Tibial nerve (tissue), 4 donors: ENCODE results near the gene HAP1. TPM values are rescaled to one million over a fixed set of nuclear protein-coding genes. Genes with fewer than 3 reads are reported as not detected.

ENCODE experiments used
- DNase-seq, 2 donors: peaks; one replicate each; pipeline ENCODE4 v3.0.0-alpha.2; 2019; ENCODE audit warnings: low spot score in 2 of 2
- H3K27ac ChIP-seq, 4 donors: fragments of 200-600 bp; sonication (generic) in 3 of 4; one replicate each; pipeline ENCODE4 v1.5.1; 2017 to 2019; ENCODE audit warnings: mild to moderate bottlenecking in 1 of 4
- H3K27me3 ChIP-seq, 2 donors: fragments of 200-600 bp; sonication (generic) in 1 of 2; one replicate each; pipeline versions ENCODE4 v1.5.1 to v1.6.0; 2017 to 2019
- H3K36me3 ChIP-seq, 3 donors: fragments of 200-600 bp; sonication (generic); one replicate each; pipeline ENCODE4 v1.5.1; 2018 to 2019
- H3K4me1 ChIP-seq, 4 donors: fragments of 200-600 bp; sonication (generic) in 3 of 4; one replicate each; pipeline ENCODE4 v1.5.1; 2017 to 2019
- H3K4me3 ChIP-seq, 4 donors: fragments of 200-600 bp; sonication (generic) in 3 of 4; one replicate each; pipeline ENCODE4 v1.5.1; 2017 to 2019; ENCODE audit warnings: mild to moderate bottlenecking in 1 of 4, moderate library complexity in 1 of 4
- H3K9me3 ChIP-seq, 4 donors: fragments of 200-600 bp; sonication (generic) in 3 of 4; one replicate each; pipeline ENCODE4 v1.5.1; 2017 to 2019
- EP300 ChIP-seq, 2 donors: sonication (generic); formaldehyde crosslinking; IDR thresholded peaks; one replicate each; pipeline ENCODE4 v1.6.1; 2017; ENCODE audit warnings: antibody characterized with exemption in 2 of 2, mild to moderate bottlenecking in 1 of 2
- POLR2A ChIP-seq, 2 donors: fragments of 450-650 bp; IDR thresholded peaks; one replicate each; pipeline ENCODE4 v1.6.1; 2017; ENCODE audit warnings: antibody characterized with exemption in 2 of 2, mild to moderate bottlenecking in 2 of 2, moderate library complexity in 2 of 2
- WGBS, 2 donors: methylation state at CpG; one replicate each; pipeline ENCODE4 v1.1.5; 2018; 5-methylcytosine and 5-hydroxymethylcytosine counted together
- total RNA-seq, 4 donors: library from RNA; depleted of rRNA; stranded (reverse); fragments of >200 nt; gene quantifications; one replicate each; pipeline ENCODE4 v1.1.0, GENCODE V29; 2016
- TF ChIP-seq, protein P1 (sequence below), 5 experiments: fragments of 200-600 bp in 3 of 5; fragments of 450-650 bp in 2 of 5; sonication (generic) in 3 of 5; IDR thresholded peaks; one replicate each; pipeline ENCODE4 v1.5.1; 2016 to 2019; ENCODE audit warnings: antibody characterized with exemption in 5 of 5, mild to moderate bottlenecking in 3 of 5, moderate library complexity in 2 of 5

HAP1 gene
- total RNA-seq, 4 donors from 2014 or later: 0.98 to 1.8 TPM; not detected in 2

DNA sequence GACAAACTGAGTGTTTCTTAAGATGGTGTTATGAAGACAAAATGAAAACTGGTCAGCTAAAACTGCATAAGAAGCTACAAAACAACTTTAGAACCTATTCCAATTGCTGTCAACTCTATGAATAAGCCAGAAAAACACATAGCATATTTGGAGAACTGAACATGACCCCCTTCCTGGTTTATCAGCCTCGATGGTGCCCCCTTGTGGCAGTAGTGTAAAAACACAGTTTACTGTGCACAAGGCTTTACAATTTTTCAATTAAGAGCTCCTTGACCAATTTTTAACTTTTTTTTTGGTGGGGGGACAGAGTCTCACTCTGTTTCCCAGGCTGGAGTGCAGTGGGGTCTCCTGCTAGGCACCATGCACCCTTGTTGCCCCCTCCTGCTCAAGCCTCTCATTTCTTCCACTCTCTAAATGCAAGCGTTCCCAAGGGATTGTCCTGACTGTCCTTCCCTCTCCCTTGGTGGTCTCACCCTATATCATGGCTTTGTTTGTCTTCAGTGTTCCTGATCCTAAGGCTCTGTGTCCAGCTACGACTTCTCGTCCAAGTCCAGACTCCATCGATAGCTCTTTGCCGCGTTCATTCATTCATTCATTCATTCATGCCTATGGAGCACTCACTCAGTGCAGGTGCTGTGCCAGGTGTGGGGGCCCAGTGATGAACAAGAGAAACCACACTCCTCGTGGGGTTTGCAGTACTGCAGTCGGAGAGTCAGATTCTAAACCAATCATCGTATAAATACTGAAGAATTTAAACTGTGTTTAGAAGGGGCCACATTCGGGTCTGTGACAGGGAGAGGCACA lies 38.3 kb downstream of the HAP1 start:
- H3K36me3 ChIP-seq: peaks cover 6 to 45% (median 26%) of the 10 kb centered on the region in 3 donors
- no peak for TF ChIP-seq EP300 (IDR thresholded peaks at IDR 0.05)
- TF ChIP-seq, protein P1, sequence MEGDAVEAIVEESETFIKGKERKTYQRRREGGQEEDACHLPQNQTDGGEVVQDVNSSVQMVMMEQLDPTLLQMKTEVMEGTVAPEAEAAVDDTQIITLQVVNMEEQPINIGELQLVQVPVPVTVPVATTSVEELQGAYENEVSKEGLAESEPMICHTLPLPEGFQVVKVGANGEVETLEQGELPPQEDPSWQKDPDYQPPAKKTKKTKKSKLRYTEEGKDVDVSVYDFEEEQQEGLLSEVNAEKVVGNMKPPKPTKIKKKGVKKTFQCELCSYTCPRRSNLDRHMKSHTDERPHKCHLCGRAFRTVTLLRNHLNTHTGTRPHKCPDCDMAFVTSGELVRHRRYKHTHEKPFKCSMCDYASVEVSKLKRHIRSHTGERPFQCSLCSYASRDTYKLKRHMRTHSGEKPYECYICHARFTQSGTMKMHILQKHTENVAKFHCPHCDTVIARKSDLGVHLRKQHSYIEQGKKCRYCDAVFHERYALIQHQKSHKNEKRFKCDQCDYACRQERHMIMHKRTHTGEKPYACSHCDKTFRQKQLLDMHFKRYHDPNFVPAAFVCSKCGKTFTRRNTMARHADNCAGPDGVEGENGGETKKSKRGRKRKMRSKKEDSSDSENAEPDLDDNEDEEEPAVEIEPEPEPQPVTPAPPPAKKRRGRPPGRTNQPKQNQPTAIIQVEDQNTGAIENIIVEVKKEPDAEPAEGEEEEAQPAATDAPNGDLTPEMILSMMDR (IDR thresholded peaks at IDR 0.05): peak; percentile 65 to 85 (median 78)
- no peak for TF ChIP-seq POLR2A (IDR thresholded peaks at IDR 0.05)
- no peaks in the 10 kb centered on the region for H3K9me3 ChIP-seq
- no peak for DNase-seq
- H3K27ac ChIP-seq: peak overlapping the region in 3 of 4 donors; percentile 33 to 72 (median 67)
- H3K4me3 ChIP-seq: no peak overlapping the region
- H3K27me3 ChIP-seq: no peaks in the 10 kb centered on the region
- H3K4me1 ChIP-seq: peaks cover 0 to 45% (median 23%) of the 10 kb centered on the region in 4 donors
- 49 to 52% methylated on average over 11 of the region's 11 CpGs for WGBS, 2 donors

DNA sequence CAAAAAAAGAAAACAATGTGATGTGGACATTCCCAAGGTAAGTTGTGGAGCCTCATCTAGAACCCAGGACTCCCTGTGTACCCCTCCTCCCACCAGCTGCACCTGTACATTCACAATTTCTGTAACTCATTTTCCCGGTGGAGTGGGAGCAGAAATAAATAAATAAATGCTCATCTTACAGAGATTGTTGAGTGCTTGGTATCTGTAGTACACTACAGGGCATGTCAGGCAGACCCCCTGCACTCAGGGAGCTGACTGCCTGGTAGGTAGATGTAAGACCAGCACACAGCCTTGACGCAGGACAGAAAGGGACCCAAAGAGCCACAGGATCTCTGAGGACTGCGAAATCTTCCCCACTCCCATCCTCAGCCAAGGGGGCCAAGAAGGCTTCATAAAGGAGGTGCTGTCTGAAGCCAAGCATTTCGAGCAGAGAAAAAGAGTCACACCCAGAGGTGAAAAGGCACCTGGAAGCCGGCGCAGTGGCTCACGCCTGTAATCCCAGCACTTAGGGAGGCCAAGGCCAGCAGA lies 39.2 kb downstream of the HAP1 start:
- H3K4me1 ChIP-seq: peaks cover 0 to 54% (median 33%) of the 10 kb centered on the region in 4 donors
- peak overlapping the region in 2 of 4 donors; percentile 67 to 69 for H3K27ac ChIP-seq
- H3K4me3 ChIP-seq: no peak overlapping the region
- 82 to 85% methylated on average over 7 of the region's 7 CpGs for WGBS, 2 donors
- H3K27me3 ChIP-seq: no peaks in the 10 kb centered on the region
- H3K9me3 ChIP-seq: no peaks in the 10 kb centered on the region
- TF ChIP-seq, protein P1 (IDR thresholded peaks at IDR 0.05): no peak
- TF ChIP-seq POLR2A (IDR thresholded peaks at IDR 0.05): no peak
- TF ChIP-seq EP300 (IDR thresholded peaks at IDR 0.05): no peak
- no peak for DNase-seq
- peaks cover 7 to 54% (median 36%) of the 10 kb centered on the region in 3 donors for H3K36me3 ChIP-seq

DNA sequence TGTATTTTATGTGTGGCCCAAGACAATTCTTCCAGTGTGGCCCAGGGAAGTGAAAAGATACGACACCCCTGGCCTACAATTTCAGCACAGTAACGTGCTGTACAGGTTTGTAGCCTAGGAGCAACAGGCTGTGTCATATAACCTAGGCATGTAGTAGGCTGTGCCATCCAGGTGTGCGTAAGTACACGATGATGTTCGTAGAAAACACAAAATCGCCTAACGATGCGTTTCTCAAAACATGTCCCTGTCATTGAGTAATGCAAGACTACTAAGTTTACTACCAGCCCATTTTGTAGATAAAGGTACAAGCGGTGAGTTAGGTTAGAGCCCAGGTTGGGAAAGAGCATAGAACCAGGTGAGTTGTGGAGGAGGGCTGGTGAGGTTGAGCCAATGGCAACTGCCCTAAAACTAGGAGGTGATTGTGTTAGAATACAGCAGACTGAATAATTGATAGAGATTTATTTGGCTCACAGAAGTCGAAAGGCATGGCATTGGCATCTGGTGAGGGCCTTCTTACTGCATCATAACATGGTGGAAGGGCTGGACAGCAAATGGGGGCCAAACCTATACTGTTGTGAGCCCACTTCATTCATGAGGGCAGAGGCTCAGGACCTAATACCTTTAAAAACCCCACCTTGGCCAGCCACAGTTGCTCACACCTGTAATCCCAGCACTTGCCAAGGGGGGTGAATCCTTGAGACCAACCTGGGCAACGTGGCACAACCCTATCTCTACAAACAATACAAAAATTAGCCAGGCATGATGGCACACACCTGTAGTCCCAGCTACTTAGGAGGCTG lies 41.5 kb downstream of the HAP1 start:
- Histone ChIP-seq H3K27me3 (no peaks in the 10 kb centered on the region), H3K4me1 (peaks cover 0 to 60% (median 36%) of the 10 kb centered on the region in 4 donors), H3K9me3 (no peaks in the 10 kb centered on the region), H3K27ac (peak overlapping the region in 2 of 4 donors; percentile 1 to 32), H3K36me3 (peaks cover 11 to 61% (median 44%) of the 10 kb centered on the region in 3 donors), H3K4me3 (no peak overlapping the region)
- no peak for DNase-seq
- no peak for TF ChIP-seq POLR2A (IDR thresholded peaks at IDR 0.05)
- TF ChIP-seq, protein P1 (IDR thresholded peaks at IDR 0.05): no peak
- TF ChIP-seq EP300 (IDR thresholded peaks at IDR 0.05): no peak
- WGBS, 2 donors: 86 to 89% methylated on average over 11 of the region's 11 CpGs

DNA sequence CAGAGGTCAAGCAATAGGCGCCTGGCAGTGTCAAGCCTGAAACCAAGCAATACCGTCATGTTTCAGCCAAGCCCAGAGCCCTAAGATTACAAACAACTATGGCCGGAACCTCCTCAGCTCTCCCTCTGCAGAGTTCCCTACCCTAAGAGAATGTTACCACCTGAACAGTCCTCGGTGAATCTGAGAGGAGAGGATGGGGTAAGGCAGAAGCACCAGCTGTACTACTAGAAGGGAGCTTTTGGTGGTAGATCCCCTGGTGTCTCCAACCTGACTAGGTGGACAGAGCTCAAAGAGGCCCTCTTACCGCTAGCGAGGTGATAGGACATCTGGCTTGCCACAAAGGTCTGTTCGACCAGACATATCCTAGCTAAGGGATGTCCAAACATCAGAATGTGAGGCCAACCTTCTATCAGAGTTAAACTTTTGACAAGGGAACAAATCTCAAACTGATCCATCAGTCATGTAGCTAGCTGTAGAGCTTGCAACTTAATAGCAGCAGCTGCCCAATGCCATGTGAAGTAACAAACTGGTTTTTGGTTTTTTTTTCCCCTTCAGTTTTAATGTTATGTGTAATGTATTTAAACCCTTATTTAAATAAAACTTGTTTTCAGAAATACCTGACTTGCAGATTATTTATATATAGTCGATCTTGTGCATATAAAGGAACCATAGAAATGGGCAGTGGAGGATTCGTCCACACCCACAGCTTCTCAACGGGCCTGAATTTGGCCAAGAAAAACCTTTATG lies 43.2 kb downstream of the HAP1 start:
- no peak for DNase-seq
- Histone ChIP-seq H3K4me3 (peak overlapping the region in 2 of 4 donors; percentile 61 to 81), H3K27me3 (no peaks in the 10 kb centered on the region), H3K36me3 (peaks cover 11 to 61% (median 44%) of the 10 kb centered on the region in 3 donors), H3K9me3 (no peaks in the 10 kb centered on the region), H3K27ac (peak overlapping the region in 2 of 4 donors; percentile 41 to 100), H3K4me1 (peaks cover 0 to 50% (median 25%) of the 10 kb centered on the region in 4 donors)
- TF ChIP-seq POLR2A (IDR thresholded peaks at IDR 0.05): no peak
- WGBS, 2 donors: 67 to 71% methylated on average over 10 of the region's 10 CpGs

DNA sequence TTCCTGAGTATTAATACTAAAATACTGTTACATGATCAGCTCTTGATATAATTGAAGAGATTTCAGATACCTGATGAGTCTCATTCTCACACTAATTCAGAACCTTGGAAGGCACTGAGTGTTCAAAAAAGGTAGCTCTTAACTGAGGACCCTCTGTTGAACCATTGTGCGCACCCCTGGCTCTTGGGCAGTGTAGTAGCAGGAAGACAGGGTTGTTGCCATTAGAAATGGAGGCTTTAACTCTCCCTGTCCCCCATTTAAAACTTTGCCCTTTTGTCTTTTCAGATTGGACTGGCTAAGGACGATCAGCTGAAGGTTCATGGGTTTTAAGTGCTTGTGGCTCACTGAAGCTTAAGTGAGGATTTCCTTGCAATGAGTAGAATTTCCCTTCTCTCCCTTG lies 43.9 kb downstream of the HAP1 start:
- H3K4me1 ChIP-seq: peaks cover 0 to 43% (median 21%) of the 10 kb centered on the region in 4 donors
- DNase-seq: no peak
- TF ChIP-seq, protein P1 (IDR thresholded peaks at IDR 0.05): no peak
- TF ChIP-seq POLR2A (IDR thresholded peaks at IDR 0.05) (no peak), EP300 (IDR thresholded peaks at IDR 0.05) (no peak)
- 66 to 70% methylated on average over 2 of the region's 2 CpGs for WGBS, 2 donors
- H3K27me3 ChIP-seq: no peaks in the 10 kb centered on the region
- H3K4me3 ChIP-seq: peak overlapping the region in 3 of 4 donors; percentile 61 to 95 (median 81)
- H3K9me3 ChIP-seq: no peaks in the 10 kb centered on the region
- peaks cover 11 to 60% (median 44%) of the 10 kb centered on the region in 3 donors for H3K36me3 ChIP-seq
- peak overlapping the region; percentile 100 for H3K27ac ChIP-seq
